SKM-1 (cell line): ENCODE results near the gene DMKN.
"Not testable (repeated sequence)": the region's sequence is repeated elsewhere in the genome, so short reads cannot be mapped to it uniquely, and the experiment has no call there.

ENCODE experiments used
- DNase-seq: peaks from one replicate; lab custom pipeline; 2025; ENCODE audit not compliant: unreplicated experiment; lab: John Stamatoyannopoulos, UW

Gene DMKN

DNA sequence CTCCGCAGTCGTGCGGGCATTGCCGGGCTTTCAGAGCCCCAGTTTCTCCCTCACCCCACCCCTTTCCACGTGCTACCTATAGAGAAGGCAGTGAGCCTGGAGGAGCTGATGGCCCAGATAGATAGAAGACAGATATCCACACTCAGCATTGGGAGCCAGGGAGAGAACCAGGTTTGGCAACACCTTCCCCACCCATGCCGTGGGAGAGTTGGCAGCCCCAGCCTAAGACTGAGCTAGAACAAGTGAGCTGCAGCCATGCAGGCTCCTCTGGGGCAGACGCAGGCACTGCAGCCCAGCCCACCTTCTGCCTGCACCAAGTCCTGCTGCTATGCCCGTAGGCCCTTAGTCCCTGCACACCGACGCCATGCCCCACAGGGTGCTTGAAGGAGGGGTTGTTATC, 12.8 kb downstream of the DMKN start:
- no peak for DNase-seq

DNA sequence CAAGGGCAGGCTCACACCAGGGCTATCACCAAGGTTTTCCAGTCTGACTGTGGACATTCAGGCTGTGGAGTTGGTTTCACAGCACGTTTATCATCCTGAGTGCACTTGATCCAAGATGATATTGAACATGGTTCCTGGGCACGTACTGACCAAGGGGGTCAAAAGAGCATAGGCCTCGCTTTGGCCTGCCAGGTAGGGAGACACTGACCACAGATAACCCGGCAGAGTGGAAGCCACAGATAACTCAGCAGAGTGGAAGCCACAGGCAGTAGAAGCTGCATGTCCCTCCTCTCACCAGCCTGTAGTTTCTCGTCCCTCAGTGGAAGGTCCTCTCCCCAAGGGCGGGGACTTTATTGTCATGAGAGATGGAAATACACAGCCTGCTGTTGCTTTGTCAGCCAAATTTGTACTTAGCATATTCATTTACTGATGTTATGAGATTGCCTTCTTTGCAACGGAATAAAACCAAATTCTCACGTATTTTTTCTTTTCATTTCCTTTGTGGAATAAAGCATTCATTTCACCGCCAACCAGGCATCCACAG, 14.4 kb downstream of the DMKN start:
- no peak for DNase-seq

- no peak for DNase-seq
These were observed 15.2 kb downstream of the DMKN start for GRCh38 chr19:35498220-35498619.

GRCh38 chr19:35497406-35497805, 16.0 kb downstream of the DMKN start:
- no peak for DNase-seq

DNA sequence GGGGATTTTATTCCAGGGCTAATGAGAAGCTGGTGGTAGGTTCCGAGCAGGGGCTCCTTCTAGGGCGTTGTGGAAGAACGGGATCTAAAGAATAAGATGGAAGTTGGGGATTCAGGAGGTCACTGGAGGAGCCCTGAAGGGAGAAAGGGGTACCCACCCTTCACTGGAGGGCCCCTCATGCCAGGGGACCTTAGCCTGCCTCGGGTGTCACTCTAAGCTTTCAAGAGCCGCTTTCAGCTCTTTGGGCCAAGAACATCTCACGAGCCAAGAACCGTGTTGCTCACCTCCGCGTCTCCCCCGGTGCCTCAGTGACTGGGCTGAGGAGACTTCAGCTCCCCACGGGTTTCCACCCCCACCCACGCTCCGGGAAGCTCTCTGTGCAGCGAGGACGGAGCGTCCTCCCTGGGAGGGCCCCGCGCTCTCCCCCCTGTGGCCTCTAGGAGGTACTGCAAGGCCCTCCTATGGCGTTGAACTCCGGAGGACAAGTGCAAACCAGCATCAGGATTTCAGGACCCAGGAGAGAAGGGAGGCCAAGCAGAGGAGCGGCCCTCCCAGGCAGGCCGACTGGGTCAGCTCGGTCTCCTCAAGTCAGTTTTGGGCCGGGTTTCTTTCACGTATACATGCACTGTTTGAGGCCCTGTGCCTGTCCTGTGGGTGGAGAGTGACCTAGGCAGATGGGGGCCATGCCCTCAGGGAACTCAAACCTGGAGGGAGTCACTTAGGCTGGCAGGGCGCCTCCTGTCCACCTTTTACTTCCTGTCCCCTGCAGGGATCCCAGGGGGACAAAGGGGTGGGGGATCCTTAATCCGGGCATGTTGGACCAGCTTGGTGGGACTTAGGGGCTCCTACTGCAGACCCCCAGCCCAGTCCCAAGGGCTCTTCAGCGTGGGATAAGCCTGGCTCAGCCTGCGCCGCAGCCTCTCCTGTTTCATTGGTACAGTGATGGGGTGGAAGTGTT, 18.1 kb downstream of the DMKN start:
- peak; percentile 38 for DNase-seq

GRCh38 chr19:35493971-35494370, 19.5 kb downstream of the DMKN start:
- DNase-seq, result no peak

- DNase-seq, result no peak
These were observed 21.6 kb downstream of the DMKN start for GRCh38 chr19:35491836-35492360.

- no peak for DNase-seq
These were observed 23.1 kb downstream of the DMKN start, which contains the start of gene KRTDAP for GRCh38 chr19:35490364-35490763. Gene KRTDAP (minus strand): TSS chr19:35490464. CDS start chr19:35490442, 22 bp downstream.

- no peak for DNase-seq
These were observed 24.8 kb downstream of the DMKN start for GRCh38 chr19:35488677-35489076.

GRCh38 chr19:35487656-35488182, 25.7 kb downstream of the DMKN start:
- no peak for DNase-seq

GRCh38 chr19:35486268-35486708, 27.2 kb downstream of the DMKN start:
- DNase-seq, result no peak

DNA sequence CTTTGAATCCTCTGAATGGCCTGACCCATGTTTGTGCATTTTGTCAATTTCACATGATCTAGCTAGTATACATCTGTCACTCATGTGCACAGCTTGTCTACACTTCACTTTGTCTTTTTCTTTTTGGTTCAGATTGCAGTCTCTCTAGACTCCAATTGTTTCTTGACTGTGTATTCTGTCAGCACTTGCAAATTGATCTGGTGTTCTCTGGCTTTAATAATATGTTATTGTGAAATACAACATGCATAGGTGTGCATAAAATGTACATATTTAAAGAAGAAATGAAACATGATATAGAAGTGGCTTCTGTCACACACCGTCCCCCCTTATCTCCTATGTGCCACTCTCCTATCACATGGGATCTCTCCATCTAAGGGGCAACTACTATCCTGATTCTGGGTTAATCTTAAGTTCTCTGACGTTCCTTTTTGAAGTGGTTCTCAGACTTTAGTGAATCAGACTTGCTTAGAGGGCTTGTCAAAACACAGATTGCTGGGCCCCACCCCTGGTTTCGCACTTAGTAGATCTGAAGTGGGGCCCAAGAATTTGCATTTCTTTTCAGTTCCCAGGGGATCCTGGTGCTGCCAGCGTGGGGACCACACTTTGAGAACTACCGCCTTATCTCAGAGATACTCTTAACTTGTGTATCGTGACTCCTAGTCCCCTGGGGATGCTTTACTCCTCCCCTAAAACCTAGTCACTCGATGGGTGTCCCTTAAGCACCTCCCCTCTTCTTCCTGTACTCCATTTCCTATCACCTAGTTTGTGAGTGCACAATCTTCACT, 29.0 kb downstream of the DMKN start:
- DNase-seq, result no peak

DNA sequence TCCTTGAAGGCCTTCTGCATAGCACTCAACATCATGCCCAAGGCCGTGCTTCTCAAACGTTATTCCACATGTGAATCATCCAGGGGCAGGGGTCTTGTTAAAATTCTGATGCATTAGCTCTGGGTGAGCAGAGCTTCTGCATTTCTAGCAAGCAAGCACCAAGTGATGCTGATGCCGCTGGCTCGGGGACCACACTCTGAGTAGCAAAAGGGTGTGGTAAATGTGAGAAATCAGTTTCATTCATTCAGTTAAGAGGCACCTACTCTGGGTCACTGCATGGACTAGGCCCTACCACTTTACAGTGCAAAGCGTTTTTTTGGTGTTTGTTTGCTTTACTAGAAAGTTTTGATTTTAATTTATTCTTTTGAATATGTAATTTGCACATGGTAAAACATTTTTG, 30.4 kb downstream of the DMKN start:
- no peak for DNase-seq

- no peak for DNase-seq
These were observed 34.4 kb downstream of the DMKN start for GRCh38 chr19:35478794-35479677.

- DNase-seq, result no peak
These were observed 37.3 kb downstream of the DMKN start for GRCh38 chr19:35476149-35476548.

DNA sequence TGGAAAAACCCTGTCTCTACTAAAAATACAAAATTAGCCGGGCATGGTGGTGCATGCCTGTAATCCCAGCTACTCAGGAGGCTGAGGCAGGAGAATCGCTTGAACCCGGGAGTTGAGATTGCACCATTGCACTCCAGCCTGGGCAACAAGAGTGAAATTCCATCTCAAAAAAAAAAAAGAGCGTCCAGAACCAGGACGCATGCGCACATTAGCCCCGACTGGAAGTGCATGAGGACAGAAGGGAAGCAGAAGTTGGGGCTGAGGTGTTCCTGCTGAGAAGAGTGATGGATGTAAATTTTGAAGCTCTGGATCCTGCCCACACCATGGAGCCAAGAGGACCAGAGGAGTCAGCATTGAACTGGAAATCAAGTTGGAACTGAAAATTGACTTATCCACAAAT, 38.9 kb downstream of the DMKN start:
- DNase-seq, result not testable (repeated sequence)

GRCh38 chr19:35474104-35474503, 39.3 kb downstream of the DMKN start:
- DNase-seq, result no peak

GRCh38 chr19:35471946-35472345, 41.5 kb downstream of the DMKN start:
- no peak for DNase-seq

DNA sequence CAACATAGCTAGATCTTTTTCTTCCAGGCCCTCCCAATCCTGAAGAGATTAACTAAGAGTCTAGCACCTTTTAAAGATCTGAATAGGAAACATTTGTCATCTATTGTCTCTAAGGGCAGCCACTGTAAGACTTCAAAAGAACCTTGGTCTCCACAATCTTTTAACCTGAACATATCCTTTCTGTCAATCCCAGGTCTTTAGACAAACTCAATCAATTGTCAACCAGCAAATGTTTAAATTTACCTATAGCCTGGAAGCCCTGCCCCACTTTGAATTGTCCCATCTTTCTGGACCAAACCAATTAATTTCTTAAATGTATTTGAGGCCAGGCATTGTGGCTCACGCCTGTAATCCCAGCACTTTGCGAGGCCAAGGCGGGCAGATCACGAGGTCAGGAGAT, 42.4 kb downstream of the DMKN start:
- DNase-seq, result not testable (repeated sequence)

GRCh38 chr19:35470128-35470527, 43.3 kb downstream of the DMKN start:
- DNase-seq, result no peak
